ENCODE results near the gene TRMT61A. TPM values are rescaled to one million over a fixed set of nuclear protein-coding genes. Genes with fewer than 3 reads are reported as not detected.

TRMT61A gene
- total RNA-seq, result 11.9 and 12.7 TPM in 2 replicates

GRCh38 chr14:103528587-103529382 is at the start of gene TRMT61A:
Gene TRMT61A, plus strand, starts transcription at chr14:103529196. Its CDS starts 783 bp downstream, at chr14:103529979.

GRCh38 chr14:103522649-103523574 is 6.1 kb upstream of the TRMT61A start, which contains the start of gene CKB:
Gene CKB, minus strand, starts transcription at chr14:103522830. Its CDS starts 337 bp downstream, at chr14:103522493.

GRCh38 chr14:103562429-103563225 is 33.6 kb downstream of the TRMT61A start, which contains the start of the genes BAG5 and COA8:
Gene BAG5, minus strand, starts transcription at chr14:103562657. Its CDS starts 1,493 bp downstream, at chr14:103561164.
Gene COA8, plus strand, starts transcription at chr14:103562960. Its CDS starts 42 bp downstream, at chr14:103563002.

Other genes starting within 250 kb of the TRMT61A start
- gene EIF5, start 195.0 kb upstream of the TRMT61A start, total RNA-seq, result 148 and 215 TPM in 2 replicates
- 34.1 and 42.4 TPM in 2 replicates for gene MARK3, start 143.8 kb upstream of the TRMT61A start, total RNA-seq
- gene CKB, start 6.4 kb upstream of the TRMT61A start, total RNA-seq, result 137 and 447 TPM in 2 replicates
- gene BAG5, start 33.5 kb downstream of the TRMT61A start, total RNA-seq, result 16.0 and 26.4 TPM in 2 replicates
- 20.2 and 46.9 TPM in 2 replicates for gene COA8, start 33.8 kb downstream of the TRMT61A start, total RNA-seq
- gene KLC1, start 100.0 kb downstream of the TRMT61A start, total RNA-seq, result 131 and 180 TPM in 2 replicates
- 5.1 and 43.0 TPM in 2 replicates for gene XRCC3, start 186.3 kb downstream of the TRMT61A start, total RNA-seq
- gene ZFYVE21, start 186.6 kb downstream of the TRMT61A start, total RNA-seq, result 61.6 and 85.4 TPM in 2 replicates

Measured in mesangial cell (primary cell).